Measurements from ENCODE around the gene SLC26A4. TPM values are rescaled to one million over a fixed set of nuclear protein-coding genes. Genes with fewer than 3 reads are reported as not detected.

The SLC26A4 gene
- total RNA-seq, 1 experiment from 2014 or later, result 0.66 TPM

DNA sequence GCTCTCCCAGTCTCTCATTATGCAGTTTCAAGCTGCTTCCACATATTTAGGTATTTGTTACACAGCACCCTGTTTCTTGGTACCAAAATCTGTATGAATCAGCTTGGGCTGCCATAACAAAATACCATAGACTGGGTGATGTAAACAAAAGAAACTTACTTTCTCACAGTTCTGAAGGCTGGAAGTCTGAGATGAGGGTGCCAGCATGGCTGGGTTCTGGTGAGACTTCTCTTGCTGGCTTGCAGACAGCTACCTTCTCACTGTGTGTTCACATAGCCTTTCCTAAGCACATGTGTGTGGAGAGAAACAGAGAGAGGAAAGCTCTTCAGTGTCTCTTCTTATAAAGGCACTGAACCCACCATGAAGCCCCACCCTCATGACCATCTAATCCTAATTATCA is 67.6 kb downstream of the SLC26A4 start:
- Histone ChIP-seq H3K4me3 (replicated peaks in 1 of 2; ENCODE audit: low read depth in 1 of 2, low read length in 2 of 2) (no peak overlapping the region), H3K4me1 (ENCODE audit: control insufficient read depth in 1 of 2, insufficient read depth in 2 of 2, low read length in 2 of 2) (no peaks in the 10 kb centered on the region), H3K9ac (ENCODE audit: low read length) (no peak overlapping the region), H3K4me2 (ENCODE audit: low read length) (no peak overlapping the region), H3K27ac (ENCODE audit: low read depth, low read length) (no peak overlapping the region), H3K36me3 (ENCODE audit: control insufficient read depth in 1 of 2, insufficient read depth in 2 of 2, low read length in 2 of 2) (no peaks in the 10 kb centered on the region), H3K27me3 (ENCODE audit: insufficient read depth, low read length) (peaks cover 8% of the 10 kb centered on the region; the same call in 1 of the 2 replicates), H3K79me2 (ENCODE audit: insufficient read depth, low read length) (no peaks in the 10 kb centered on the region), H3K9me3 (ENCODE audit: control insufficient read depth in 1 of 2, insufficient read depth in 1 of 2, low read depth in 1 of 2, low read length in 2 of 2) (no peaks in the 10 kb centered on the region), H2AFZ (ENCODE audit: low read depth, low read length, poor library complexity, severe bottlenecking) (no peak overlapping the region), H3K9me2 (ENCODE audit: insufficient read depth) (no peaks in the 10 kb centered on the region), H4K20me1 (ENCODE audit: insufficient read depth) (no peaks in the 10 kb centered on the region)
- POLR2A ChIA-PET, result interaction anchor here (1.4 kb wide), 1 partner anchor 15 kb away, joined by 3 read pairs; no protein-coding TSS in a partner anchor
- ATAC-seq (no peak), DNase-seq (ENCODE audit: low read depth, low spot score) (no peak)
- no TSS peak for BruUV-seq (replicated peaks)
- CTCF ChIA-PET, result interaction anchor here (1.4 to 3.3 kb wide), 4 partner anchors 15 to 265 kb away, joined by 3 to 15 read pairs (median 6); partner anchors contain the start of gene CBLL1
- TF ChIP-seq SP1 (IDR thresholded peaks at IDR 0.05; ENCODE audit: low read depth), result no peak
- TF ChIP-seq POLR2A (IDR thresholded peaks at IDR 0.05; ENCODE audit: borderline replicate concordance, extremely low read depth, insufficient read depth, insufficient read length), result no peak
- TF ChIP-seq, protein P1, sequence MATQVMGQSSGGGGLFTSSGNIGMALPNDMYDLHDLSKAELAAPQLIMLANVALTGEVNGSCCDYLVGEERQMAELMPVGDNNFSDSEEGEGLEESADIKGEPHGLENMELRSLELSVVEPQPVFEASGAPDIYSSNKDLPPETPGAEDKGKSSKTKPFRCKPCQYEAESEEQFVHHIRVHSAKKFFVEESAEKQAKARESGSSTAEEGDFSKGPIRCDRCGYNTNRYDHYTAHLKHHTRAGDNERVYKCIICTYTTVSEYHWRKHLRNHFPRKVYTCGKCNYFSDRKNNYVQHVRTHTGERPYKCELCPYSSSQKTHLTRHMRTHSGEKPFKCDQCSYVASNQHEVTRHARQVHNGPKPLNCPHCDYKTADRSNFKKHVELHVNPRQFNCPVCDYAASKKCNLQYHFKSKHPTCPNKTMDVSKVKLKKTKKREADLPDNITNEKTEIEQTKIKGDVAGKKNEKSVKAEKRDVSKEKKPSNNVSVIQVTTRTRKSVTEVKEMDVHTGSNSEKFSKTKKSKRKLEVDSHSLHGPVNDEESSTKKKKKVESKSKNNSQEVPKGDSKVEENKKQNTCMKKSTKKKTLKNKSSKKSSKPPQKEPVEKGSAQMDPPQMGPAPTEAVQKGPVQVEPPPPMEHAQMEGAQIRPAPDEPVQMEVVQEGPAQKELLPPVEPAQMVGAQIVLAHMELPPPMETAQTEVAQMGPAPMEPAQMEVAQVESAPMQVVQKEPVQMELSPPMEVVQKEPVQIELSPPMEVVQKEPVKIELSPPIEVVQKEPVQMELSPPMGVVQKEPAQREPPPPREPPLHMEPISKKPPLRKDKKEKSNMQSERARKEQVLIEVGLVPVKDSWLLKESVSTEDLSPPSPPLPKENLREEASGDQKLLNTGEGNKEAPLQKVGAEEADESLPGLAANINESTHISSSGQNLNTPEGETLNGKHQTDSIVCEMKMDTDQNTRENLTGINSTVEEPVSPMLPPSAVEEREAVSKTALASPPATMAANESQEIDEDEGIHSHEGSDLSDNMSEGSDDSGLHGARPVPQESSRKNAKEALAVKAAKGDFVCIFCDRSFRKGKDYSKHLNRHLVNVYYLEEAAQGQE (IDR thresholded peaks at IDR 0.05; ENCODE audit: low read depth), result no peak
- no peak for TF ChIP-seq CEBPB (IDR thresholded peaks at IDR 0.05; ENCODE audit: low read depth)
- no peak for TF ChIP-seq ELF1 (IDR thresholded peaks at IDR 0.05; ENCODE audit: borderline replicate concordance, low read depth)
- no peak for TF ChIP-seq JUND (IDR thresholded peaks at IDR 0.05)
- no peak for TF ChIP-seq EZH2phosphoT487 (IDR thresholded peaks at IDR 0.05; ENCODE audit: borderline replicate concordance)
- TF ChIP-seq ZFX (IDR thresholded peaks at IDR 0.05), result no peak
- TF ChIP-seq, protein P2, sequence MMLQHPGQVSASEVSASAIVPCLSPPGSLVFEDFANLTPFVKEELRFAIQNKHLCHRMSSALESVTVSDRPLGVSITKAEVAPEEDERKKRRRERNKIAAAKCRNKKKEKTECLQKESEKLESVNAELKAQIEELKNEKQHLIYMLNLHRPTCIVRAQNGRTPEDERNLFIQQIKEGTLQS (IDR thresholded peaks at IDR 0.05), result no peak
- no peak for TF ChIP-seq EGR1 (IDR thresholded peaks at IDR 0.05; ENCODE audit: low read depth)
- TF ChIP-seq, protein P3, sequence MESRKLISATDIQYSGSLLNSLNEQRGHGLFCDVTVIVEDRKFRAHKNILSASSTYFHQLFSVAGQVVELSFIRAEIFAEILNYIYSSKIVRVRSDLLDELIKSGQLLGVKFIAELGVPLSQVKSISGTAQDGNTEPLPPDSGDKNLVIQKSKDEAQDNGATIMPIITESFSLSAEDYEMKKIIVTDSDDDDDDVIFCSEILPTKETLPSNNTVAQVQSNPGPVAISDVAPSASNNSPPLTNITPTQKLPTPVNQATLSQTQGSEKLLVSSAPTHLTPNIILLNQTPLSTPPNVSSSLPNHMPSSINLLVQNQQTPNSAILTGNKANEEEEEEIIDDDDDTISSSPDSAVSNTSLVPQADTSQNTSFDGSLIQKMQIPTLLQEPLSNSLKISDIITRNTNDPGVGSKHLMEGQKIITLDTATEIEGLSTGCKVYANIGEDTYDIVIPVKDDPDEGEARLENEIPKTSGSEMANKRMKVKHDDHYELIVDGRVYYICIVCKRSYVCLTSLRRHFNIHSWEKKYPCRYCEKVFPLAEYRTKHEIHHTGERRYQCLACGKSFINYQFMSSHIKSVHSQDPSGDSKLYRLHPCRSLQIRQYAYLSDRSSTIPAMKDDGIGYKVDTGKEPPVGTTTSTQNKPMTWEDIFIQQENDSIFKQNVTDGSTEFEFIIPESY (IDR thresholded peaks at IDR 0.05; ENCODE audit: extremely low read depth, insufficient replicate concordance, low read length), result no peak
- no peak for TF ChIP-seq POLR2AphosphoS5 (IDR thresholded peaks at IDR 0.05; ENCODE audit: low read depth, low read length)
- intact Hi-C loops (cut with micrococcal nuclease), result loop anchor here (5.0 to 10.0 kb wide), 4 partner anchors 143 to 933 kb away; partner anchors contain the start of gene BCAP29
- RAD21 ChIA-PET (ENCODE audit: low non-redundant PET in 1 of 2, low total read pairs in 2 of 2, uncharacterized antibody in 2 of 2, unreplicated experiment in 2 of 2), result no interaction called here
